Activated CD8-positive, alpha-beta T cell treated with anti-CD3 and anti-CD28 coated beads for 36 hours (primary cell): Measurements from ENCODE around the gene ADORA2A. TPM values are rescaled to one million over a fixed set of nuclear protein-coding genes. Genes with fewer than 3 reads are reported as not detected.

Experiments used
- ATAC-seq: fragments of 200-7000 bp; cut with Tn5 transposase; one replicate; pipeline ENCODE4 v1.10.0; 2021; ENCODE audit warnings: mild to moderate bottlenecking, moderate library complexity
- CTCF ChIA-PET: fragments of 350-600 bp; sonication (Branson Sonifier 250); formaldehyde crosslinking; loops from one replicate; lab custom pipeline; 2021; ENCODE audit warnings: antibody characterized with exemption; lab: Charles Lee
- POLR2A ChIA-PET: fragments of 350-600 bp; sonication (Branson Sonifier 250); formaldehyde crosslinking; loops from one replicate; lab custom pipeline; 2021; ENCODE audit warnings: antibody characterized with exemption; lab: Charles Lee
- DNase-seq: peaks from one replicate; pipeline ENCODE4 v3.0.0-alpha.2; 2020
- H3K27ac Mint-ChIP-seq: one replicate; pipeline ENCODE4 v1.8.0; 2021; ENCODE audit warnings: mild to moderate bottlenecking, mixed read lengths
- H3K27me3 Mint-ChIP-seq: one replicate; pipeline ENCODE4 v1.8.0; 2021; ENCODE audit warnings: mixed read lengths
- H3K36me3 Mint-ChIP-seq: one replicate; pipeline ENCODE4 v1.8.0; 2021; ENCODE audit warnings: low read depth, mixed read lengths
- H3K4me1 Mint-ChIP-seq: one replicate; pipeline ENCODE4 v1.8.0; 2021; ENCODE audit warnings: low read depth, mixed read lengths
- H3K4me3 Mint-ChIP-seq: one replicate; pipeline ENCODE4 v1.8.0; 2021; ENCODE audit warnings: mild to moderate bottlenecking, moderate library complexity, mixed read lengths
- H3K9me3 Mint-ChIP-seq: one replicate; pipeline ENCODE4 v1.8.0; 2021; ENCODE audit warnings: mixed read lengths
- intact Hi-C: fragments of 100-400 bp; cut with micrococcal nuclease; formaldehyde crosslinking; loops from one replicate; pipeline ENCODE4 v1.10.0; 2022
- total RNA-seq, 2 experiments: library from RNA; stranded (reverse); gene quantifications; one replicate each; pipeline ENCODE4 v1.2.3, GENCODE V29; 2021
- TF ChIP-seq, protein P1 (sequence below): fragments of 200-600 bp; IDR thresholded peaks from one replicate; pipeline ENCODE4 v1.8.0; 2022; ENCODE audit warnings: antibody characterized with exemption, mild to moderate bottlenecking

ADORA2A gene
- total RNA-seq, 2 experiments from 2014 or later: 41.4 to 42.9 TPM

DNA sequence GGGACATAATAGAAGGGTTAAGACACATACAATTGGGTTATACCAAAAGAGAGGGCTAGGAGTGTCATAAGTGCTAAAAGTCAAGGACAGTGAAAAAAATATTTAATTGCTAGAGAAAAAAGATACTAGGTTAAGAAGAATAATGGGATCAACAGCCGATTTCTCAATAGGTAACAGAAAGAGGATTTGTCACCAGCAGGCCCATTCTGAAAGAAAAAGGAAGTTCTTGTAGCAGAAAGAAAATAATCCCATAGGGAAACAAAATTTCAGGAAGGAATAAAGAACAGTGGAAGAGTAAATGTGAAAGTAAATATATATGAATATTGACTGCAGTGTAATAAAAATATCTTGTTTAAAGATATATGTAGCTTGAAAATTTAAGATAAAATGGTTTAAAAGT, 43.3 kb upstream of the ADORA2A start:
- ChIA-PET CTCF (no interaction called here), POLR2A (no interaction called here)
- H3K27ac Mint-ChIP-seq: peak overlapping the region; percentile 53
- intact Hi-C loops: no loop called here
- no peaks in the 10 kb centered on the region for H3K9me3 Mint-ChIP-seq
- ATAC-seq: no peak
- peaks cover 8% of the 10 kb centered on the region for H3K4me1 Mint-ChIP-seq
- TF ChIP-seq, protein P1, sequence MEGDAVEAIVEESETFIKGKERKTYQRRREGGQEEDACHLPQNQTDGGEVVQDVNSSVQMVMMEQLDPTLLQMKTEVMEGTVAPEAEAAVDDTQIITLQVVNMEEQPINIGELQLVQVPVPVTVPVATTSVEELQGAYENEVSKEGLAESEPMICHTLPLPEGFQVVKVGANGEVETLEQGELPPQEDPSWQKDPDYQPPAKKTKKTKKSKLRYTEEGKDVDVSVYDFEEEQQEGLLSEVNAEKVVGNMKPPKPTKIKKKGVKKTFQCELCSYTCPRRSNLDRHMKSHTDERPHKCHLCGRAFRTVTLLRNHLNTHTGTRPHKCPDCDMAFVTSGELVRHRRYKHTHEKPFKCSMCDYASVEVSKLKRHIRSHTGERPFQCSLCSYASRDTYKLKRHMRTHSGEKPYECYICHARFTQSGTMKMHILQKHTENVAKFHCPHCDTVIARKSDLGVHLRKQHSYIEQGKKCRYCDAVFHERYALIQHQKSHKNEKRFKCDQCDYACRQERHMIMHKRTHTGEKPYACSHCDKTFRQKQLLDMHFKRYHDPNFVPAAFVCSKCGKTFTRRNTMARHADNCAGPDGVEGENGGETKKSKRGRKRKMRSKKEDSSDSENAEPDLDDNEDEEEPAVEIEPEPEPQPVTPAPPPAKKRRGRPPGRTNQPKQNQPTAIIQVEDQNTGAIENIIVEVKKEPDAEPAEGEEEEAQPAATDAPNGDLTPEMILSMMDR: no peak
- H3K27me3 Mint-ChIP-seq: no peaks in the 10 kb centered on the region
- no peak for DNase-seq
- H3K36me3 Mint-ChIP-seq: peaks cover 16% of the 10 kb centered on the region
- no peak overlapping the region for H3K4me3 Mint-ChIP-seq

GRCh38 chr22:24386937-24387471, 40.4 kb upstream of the ADORA2A start:
- ChIA-PET CTCF (no interaction called here), POLR2A (no interaction called here)
- Mint-ChIP-seq H3K4me1 (peaks cover 10% of the 10 kb centered on the region), H3K9me3 (no peaks in the 10 kb centered on the region), H3K27me3 (no peaks in the 10 kb centered on the region), H3K27ac (no peak overlapping the region), H3K4me3 (no peak overlapping the region), H3K36me3 (peaks cover 7% of the 10 kb centered on the region)
- TF ChIP-seq, protein P1: no peak
- no peak for ATAC-seq
- DNase-seq: no peak
- intact Hi-C loops: no loop called here

DNA sequence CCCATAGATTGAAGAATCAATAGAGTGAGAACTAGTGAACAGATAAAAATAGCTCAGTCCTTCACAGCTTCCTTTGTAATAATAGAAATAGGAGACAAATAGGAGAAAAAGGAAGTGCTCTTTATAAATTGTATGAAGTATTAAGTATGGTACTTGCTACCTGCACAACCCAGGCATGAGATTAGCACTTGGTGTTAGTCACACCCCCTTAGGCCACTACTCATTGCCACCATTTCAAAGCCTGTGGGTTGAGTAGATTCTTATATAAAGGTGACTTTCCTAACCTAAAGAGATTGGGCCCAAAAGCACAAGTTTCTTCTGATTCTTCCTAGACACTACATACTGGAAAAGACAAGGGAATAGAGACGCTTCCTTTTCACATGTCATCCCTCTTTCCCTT, 37.7 kb upstream of the ADORA2A start:
- Mint-ChIP-seq H3K4me1 (peaks cover 14% of the 10 kb centered on the region), H3K36me3 (peaks cover 6% of the 10 kb centered on the region), H3K27ac (no peak overlapping the region), H3K27me3 (no peaks in the 10 kb centered on the region), H3K9me3 (no peaks in the 10 kb centered on the region), H3K4me3 (no peak overlapping the region)
- TF ChIP-seq, protein P1: no peak
- CTCF ChIA-PET: no interaction called here
- no peak for DNase-seq
- no peak for ATAC-seq
- POLR2A ChIA-PET: no interaction called here
- intact Hi-C loops: no loop called here

DNA sequence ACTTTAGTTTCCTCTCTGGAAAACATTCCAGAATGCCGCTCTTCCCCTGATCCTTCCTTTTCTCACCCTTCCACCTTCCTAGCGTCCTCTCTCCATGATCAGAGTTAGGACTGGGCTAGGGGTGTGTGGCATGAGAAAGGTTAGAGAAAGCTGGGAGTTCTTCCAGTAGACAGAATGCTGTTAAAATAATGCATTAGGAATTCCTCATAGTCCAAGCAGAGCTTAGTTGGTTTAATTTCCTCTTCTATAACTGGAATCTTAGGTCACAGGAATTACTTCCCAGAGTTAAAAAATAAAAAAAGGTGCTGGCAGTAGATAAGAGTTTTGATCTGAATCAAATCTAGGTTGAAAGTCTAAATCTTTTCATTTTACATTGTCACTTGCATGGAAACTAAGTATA, 37.2 kb upstream of the ADORA2A start:
- POLR2A ChIA-PET: no interaction called here
- no peak overlapping the region for H3K4me3 Mint-ChIP-seq
- DNase-seq (no peak), ATAC-seq (no peak)
- H3K36me3 Mint-ChIP-seq: peaks cover 7% of the 10 kb centered on the region
- intact Hi-C loops: no loop called here
- peaks cover 14% of the 10 kb centered on the region for H3K4me1 Mint-ChIP-seq
- no peaks in the 10 kb centered on the region for H3K27me3 Mint-ChIP-seq
- CTCF ChIA-PET: no interaction called here
- H3K27ac Mint-ChIP-seq: no peak overlapping the region
- TF ChIP-seq, protein P1: no peak
- H3K9me3 Mint-ChIP-seq: no peaks in the 10 kb centered on the region

GRCh38 chr22:24390576-24390975, 36.8 kb upstream of the ADORA2A start:
- no peak overlapping the region for H3K27ac Mint-ChIP-seq
- ChIA-PET CTCF (no interaction called here), POLR2A (no interaction called here)
- no peak for DNase-seq
- H3K9me3 Mint-ChIP-seq: no peaks in the 10 kb centered on the region
- no peak for ATAC-seq
- TF ChIP-seq, protein P1: no peak
- intact Hi-C loops: no loop called here
- H3K4me1 Mint-ChIP-seq: peaks cover 14% of the 10 kb centered on the region
- H3K36me3 Mint-ChIP-seq: peaks cover 8% of the 10 kb centered on the region
- H3K27me3 Mint-ChIP-seq: no peaks in the 10 kb centered on the region
- H3K4me3 Mint-ChIP-seq: no peak overlapping the region
